GM18508 (cell line): ENCODE results near the gene PPP2R5D.

ENCODE experiments used
- ATAC-seq: cut with Tn5 transposase; IDR thresholded peaks from one replicate; pipeline ENCODE4 v1.9.1; 2021; ENCODE audit warnings: moderate number of reproducible peaks; ENCODE audit not compliant: insufficient read depth, unreplicated experiment

The PPP2R5D gene

GRCh38 chr6:43052842-43053544 lies 68.6 kb downstream of the PPP2R5D start:
- no peak for ATAC-seq

- ATAC-seq: peak; percentile 46
These were observed 69.3 kb downstream of the PPP2R5D start, which contains the start of gene CUL7 for GRCh38 chr6:43053545-43054205. TSS of gene CUL7 (minus strand) at chr6:43053851. CDS start at chr6:43052788, 1,063 bp downstream.

- no peak for ATAC-seq
These were observed 70.0 kb downstream of the PPP2R5D start for GRCh38 chr6:43054206-43054943.

- no peak for ATAC-seq
These were observed 71.6 kb downstream of the PPP2R5D start for GRCh38 chr6:43055966-43056365.

- ATAC-seq: no peak
These were observed 74.2 kb downstream of the PPP2R5D start for GRCh38 chr6:43058531-43058930.

- peak; percentile 44 for ATAC-seq
These were observed 75.0 kb downstream of the PPP2R5D start, which contains the start of the genes KLC4 and MRPL2 for GRCh38 chr6:43059168-43060033. TSS of gene KLC4 (plus strand) at chr6:43059631. CDS start at chr6:43061336, 1,705 bp downstream. TSS of gene MRPL2 (minus strand) at chr6:43059434. CDS start at chr6:43059381, 53 bp downstream.

- no peak for ATAC-seq
These were observed 75.8 kb downstream of the PPP2R5D start for GRCh38 chr6:43060034-43060754.

GRCh38 chr6:43060755-43061633 lies 76.6 kb downstream of the PPP2R5D start:
- no peak for ATAC-seq

- ATAC-seq: no peak
These were observed 77.5 kb downstream of the PPP2R5D start for GRCh38 chr6:43061861-43062260.
